GM18505 (cell line): ENCODE measurements around the gene TOM1L2.

Experiments
- ATAC-seq: cut with Tn5 transposase; IDR thresholded peaks from one replicate; pipeline ENCODE4 v1.9.1; 2021; ENCODE audit not compliant: unreplicated experiment
- POLR2A ChIP-seq: IDR thresholded peaks from 4 replicates; pipeline ENCODE4 v1.6.1; 2011; ENCODE audit warnings: borderline replicate concordance; ENCODE audit not compliant: insufficient read depth, insufficient read length; ENCODE audit errors: extremely low read depth

TOM1L2 gene

DNA sequence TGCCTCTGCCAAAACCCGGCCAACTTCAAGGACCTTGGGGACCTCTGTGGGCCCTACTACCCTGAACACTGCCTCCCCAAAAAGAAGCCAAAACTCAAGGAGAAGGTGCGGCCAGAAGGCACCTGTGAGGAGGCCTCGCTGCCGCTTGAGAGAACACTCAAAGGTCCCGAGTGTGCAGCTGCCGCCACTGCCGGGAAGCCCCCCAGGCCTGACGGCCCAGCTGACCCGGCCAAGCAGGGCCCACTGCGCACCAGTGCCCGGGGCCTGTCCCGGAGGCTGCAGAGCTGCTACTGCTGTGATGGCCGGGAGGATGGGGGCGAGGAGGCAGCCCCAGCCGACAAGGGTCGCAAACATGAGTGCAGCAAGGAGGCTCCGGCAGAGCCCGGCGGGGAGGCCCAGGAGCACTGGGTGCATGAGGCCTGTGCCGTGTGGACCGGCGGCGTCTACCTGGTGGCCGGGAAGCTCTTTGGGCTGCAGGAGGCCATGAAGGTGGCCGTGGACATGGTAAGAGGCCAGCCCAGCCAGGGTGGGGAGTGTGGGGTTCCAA lies 174.1 kb downstream of the TOM1L2 start:
- no peak for TF ChIP-seq POLR2A
- no peak for ATAC-seq

DNA sequence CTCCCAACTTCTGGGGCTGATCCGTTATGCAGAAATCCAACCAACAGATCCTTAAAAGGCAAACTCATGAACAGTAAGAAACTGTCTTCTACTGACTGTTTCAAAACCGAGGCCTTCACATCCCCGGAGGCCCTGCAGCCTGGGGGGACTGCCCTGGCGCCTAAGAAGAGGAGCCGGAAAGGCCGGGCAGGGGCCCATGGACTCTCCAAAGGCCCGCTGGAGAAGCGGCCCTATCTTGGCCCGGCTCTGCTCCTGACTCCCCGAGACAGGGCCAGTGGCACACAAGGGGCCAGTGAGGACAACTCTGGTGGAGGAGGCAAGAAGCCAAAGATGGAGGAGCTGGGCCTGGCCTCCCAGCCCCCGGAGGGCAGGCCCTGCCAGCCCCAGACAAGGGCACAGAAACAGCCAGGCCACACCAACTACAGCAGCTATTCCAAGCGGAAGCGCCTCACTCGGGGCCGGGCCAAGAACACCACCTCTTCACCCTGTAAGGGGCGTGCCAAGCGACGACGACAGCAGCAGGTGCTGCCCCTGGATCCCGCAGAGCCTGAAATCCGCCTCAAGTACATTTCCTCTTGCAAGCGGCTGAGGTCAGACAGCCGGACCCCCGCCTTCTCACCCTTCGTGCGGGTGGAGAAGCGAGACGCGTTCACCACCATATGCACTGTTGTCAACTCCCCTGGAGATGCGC lies 174.9 kb downstream of the TOM1L2 start:
- ATAC-seq, result no peak

DNA sequence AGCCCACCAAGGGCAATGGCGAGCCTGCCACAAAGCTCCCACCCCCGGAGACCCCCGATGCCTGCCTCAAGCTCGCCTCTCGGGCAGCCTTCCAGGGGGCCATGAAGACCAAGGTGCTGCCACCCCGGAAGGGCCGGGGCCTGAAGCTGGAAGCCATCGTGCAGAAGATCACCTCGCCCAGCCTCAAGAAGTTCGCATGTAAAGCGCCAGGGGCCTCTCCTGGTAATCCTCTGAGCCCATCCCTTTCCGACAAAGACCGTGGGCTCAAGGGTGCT lies 175.5 kb downstream of the TOM1L2 start:
- no peak for TF ChIP-seq POLR2A
- no peak for ATAC-seq

More for the DNA sequence above, 174.9 kb downstream of the TOM1L2 start:
- TF ChIP-seq POLR2A, result no peak

- ATAC-seq, result no peak
- TF ChIP-seq POLR2A, result no peak
Measured at GRCh38 chr17:17795946-17796786, 176.0 kb downstream of the TOM1L2 start.

DNA sequence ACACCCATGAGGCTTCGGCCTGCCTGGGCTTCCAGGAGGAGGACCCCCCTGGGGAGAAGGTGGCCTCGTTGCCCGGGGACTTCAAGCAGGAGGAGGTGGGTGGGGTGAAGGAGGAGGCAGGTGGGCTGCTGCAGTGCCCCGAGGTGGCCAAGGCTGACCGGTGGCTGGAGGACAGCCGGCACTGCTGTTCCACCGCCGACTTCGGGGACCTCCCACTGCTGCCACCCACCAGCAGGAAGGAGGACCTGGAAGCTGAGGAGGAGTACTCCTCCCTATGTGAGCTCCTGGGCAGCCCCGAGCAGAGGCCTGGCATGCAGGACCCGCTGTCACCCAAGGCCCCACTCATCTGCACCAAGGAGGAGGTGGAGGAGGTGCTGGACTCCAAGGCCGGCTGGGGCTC lies 176.9 kb downstream of the TOM1L2 start:
- no peak for TF ChIP-seq POLR2A
- no peak for ATAC-seq

GRCh38 chr17:17794382-17794781 lies 177.8 kb downstream of the TOM1L2 start:
- TF ChIP-seq POLR2A, result no peak
- ATAC-seq, result no peak
